AG08395 (cell line): Measurements from ENCODE around the gene PGAP6.
"Not testable (repeated sequence)": the region's sequence is repeated elsewhere in the genome, so short reads cannot be mapped to it uniquely, and the experiment has no call there.

ENCODE experiments used
- DNase-seq: peaks from one replicate; pipeline ENCODE4 v3.0.0; 2012; ENCODE audit warnings: mixed read lengths, low spot score

Gene PGAP6

DNA sequence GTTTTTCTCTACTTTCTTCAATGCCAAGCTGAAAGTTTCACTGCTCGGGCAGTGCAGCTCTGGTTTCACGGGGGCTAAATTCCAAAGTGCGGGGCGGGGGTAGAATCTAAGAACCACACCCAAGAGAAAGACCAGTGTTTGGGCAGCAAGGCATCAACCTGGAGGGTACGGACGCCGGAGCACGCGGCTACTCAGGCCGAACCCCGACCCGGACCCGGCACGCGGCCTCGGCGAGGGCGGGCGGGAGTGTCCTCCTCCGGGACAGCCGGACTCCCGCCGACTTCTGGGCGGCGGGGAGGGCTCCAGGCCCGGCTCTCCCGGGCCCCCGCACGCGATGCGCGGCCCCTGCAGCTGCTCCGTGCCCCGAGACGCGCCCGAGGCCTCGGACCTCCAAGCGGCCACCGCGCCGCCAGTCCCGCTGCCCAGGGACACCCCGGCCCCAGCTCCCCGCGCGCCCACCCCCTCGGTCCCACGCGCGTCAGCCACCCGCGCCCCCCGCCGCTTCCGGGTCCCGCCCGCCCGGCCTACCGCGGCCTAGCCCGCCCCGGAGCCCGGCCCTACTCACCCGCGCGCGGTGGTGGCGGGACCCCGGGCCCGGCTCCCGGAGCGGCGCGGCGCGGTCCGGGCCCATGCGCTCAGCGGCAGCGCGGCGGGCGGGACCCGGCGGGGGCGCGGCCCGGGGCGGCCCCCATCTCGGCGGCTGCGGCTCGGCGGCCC is 29.8 kb downstream of the PGAP6 start:
- DNase-seq, result peak; percentile 35

- no peak for DNase-seq
These were observed 31.6 kb downstream of the PGAP6 start for GRCh38 chr16:350203-350602.

DNA sequence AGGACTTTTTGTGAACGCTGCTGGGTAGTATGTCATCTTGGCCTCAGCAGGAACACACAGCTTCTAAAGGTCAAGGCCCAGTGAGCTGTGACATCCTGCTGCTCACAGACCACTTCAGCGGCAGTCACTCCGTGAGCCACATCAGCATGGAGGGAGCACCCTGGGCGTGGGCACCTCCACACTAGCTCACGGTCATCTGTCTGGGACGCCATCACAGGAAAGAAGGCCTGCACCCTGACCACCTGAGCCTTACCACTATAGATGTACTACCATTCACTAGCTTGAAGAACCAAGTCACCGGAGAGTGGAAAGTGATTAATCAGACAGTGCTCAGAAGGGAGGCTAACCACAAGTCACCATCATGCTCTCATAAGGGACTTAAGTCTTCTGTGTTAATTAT is 32.6 kb downstream of the PGAP6 start:
- DNase-seq, result no peak

- DNase-seq, result not testable (repeated sequence)
These were observed 33.3 kb downstream of the PGAP6 start for GRCh38 chr16:348495-348894.

DNA sequence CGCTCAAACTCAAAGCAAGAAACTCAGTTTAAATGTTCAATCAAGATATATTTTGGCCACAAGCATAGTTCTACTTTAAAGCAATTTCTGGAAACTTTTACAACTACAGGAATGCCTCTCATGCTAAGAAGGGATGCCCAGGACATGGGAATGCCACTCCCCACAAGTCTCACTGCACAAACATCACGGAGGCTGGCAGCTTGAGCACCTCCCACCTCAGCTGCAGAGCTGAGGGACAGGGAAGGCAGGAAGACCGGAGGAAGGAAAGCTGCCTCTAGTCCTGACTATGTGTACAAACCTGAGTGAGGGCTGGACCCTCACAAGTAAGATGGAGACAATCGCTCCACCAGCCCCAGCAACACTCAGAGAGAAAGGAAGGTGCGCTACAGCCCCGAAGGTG is 34.6 kb downstream of the PGAP6 start:
- no peak for DNase-seq

- DNase-seq, result no peak
These were observed 35.2 kb downstream of the PGAP6 start for GRCh38 chr16:346587-346986.

DNA sequence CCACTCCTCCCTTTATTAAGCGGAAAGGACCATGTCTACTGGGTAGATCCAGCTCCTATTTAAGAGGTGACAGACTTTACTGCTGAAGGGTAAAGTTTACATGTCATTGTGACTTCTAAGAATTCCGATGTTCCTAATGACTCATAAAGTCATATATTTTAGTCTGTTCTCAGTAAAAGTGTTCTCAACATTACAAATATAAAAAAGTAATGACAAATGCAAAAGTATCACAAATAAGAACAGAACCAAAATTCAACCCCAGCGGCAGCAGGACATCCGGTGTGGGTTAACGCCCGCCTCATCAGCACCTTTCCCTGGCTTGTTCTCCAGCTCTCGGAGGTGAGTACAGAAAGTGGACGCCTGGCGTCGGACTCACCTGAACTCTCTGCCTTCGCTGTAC is 36.0 kb downstream of the PGAP6 start:
- DNase-seq, result no peak

DNA sequence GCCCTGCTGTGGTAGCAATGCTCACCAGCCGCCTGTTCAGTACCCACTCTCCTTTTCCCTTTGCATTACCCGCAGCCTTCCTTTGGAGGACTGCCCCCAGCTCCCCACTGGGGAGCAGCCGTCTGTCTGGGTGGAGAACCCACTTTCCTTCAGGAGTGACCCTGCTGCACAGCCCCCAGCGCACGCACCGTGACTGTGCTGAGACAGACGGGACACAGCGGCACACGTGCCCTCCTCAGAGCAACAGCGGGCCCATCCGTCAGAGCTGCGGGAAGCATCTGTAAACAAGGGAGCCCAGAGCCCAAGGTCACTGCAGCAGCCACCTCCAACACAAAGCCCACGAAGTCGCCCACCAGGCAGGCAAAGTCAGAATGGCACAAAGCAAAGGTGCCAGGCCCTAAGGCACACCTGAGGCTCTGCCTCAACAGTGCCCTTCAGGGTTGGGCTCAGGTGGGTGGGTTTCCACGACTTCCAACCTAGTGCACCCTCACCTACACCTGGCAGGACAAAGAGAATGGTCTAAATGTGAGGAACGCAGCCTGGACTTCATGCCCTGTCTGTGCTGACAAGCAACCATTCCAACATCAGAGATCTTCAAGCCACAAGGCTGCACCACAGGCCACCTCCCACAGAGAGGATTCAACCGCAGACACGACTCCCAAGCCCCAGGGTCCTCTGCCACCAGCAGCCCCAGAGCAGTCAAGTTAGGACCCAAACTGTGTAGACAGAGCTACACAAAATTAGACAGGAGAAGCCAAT is 39.1 kb downstream of the PGAP6 start:
- DNase-seq, result no peak

GRCh38 chr16:341974-342336 is 39.8 kb downstream of the PGAP6 start:
- not testable (repeated sequence) for DNase-seq

GRCh38 chr16:341095-341973 is 40.4 kb downstream of the PGAP6 start:
- not testable (repeated sequence) for DNase-seq

- DNase-seq, result no peak
These were observed 41.2 kb downstream of the PGAP6 start for GRCh38 chr16:340370-341091.

- DNase-seq, result no peak
These were observed 42.1 kb downstream of the PGAP6 start for GRCh38 chr16:339680-340079.

DNA sequence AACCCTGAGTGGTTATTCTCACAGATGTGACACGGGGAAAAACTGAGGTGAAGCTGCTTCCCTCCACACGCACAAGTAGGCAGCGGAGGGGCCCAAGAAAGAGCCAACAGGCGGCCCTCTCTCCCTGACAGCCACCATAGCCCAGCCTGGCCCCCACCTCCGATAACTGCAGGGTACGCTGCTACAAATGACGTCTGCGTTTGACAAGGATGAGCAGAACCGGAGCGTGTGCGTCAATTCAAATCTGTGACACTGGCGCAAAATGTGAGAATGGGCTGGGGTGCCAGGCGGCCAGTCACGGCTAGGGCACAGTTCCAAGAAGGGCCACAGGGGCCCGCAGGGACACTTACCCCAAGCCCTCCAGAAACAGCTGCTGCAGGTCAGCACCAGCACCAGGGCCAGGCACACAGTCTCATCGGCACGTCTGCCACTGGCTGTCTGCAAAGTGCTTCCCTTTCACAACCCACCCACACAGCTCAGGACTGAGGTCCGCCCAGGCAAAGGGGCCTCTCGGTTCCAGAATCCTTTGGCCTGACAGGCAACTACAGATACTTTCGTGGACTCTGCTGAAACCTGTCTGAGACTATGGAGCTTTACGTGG is 43.7 kb downstream of the PGAP6 start:
- no peak for DNase-seq

GRCh38 chr16:337437-337836 is 44.3 kb downstream of the PGAP6 start:
- DNase-seq, result no peak

DNA sequence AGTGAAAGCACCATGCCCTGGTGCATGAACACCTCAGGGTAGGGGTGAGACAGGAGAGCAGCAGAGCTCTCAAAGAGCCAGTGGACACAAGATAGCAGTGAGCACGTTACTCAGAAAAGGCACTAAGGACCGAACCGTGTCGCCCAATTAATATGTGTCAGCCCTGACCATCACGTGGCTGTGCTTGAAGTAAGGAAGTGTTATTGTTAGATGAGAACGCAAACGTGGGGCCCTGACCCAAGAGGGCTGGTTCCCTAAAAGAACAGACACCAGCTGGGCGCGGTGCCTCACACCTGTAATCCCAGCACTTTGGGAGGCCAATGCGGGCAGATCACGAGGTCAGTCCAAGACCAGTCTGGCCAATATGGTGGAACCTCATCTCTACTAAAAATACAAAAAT is 45.5 kb downstream of the PGAP6 start:
- no peak for DNase-seq

- not testable (repeated sequence) for DNase-seq
These were observed 46.7 kb downstream of the PGAP6 start for GRCh38 chr16:334861-335632.

DNA sequence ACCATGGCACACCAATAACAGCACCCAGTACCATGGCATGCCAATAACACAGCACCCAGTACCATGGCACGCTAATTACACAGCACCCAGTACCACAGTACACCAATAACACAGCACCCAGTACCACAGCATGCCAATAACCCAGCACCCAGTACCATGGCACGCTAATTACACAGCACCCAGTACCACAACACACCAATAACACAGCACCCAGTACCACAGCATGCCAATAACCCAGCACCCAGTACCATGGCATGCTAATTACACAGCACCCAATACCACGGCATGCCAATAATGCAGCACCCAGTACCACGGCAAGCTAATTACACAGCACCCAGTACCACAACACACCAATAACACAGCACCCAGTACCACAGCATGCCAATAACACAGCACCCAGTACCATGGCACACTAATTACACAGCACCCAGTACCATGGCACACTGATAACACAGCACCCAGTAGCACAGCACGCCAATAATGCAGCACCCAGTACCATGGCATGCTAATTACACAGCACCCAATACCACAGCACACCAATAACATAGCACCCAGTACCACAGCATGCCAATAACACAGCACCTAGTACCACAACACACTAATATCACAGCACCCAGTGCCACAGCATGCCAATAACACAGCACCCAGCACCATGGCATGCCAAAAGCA is 47.5 kb downstream of the PGAP6 start:
- DNase-seq, result not testable (repeated sequence)

- no peak for DNase-seq
These were observed 48.2 kb downstream of the PGAP6 start for GRCh38 chr16:333406-334094.

DNA sequence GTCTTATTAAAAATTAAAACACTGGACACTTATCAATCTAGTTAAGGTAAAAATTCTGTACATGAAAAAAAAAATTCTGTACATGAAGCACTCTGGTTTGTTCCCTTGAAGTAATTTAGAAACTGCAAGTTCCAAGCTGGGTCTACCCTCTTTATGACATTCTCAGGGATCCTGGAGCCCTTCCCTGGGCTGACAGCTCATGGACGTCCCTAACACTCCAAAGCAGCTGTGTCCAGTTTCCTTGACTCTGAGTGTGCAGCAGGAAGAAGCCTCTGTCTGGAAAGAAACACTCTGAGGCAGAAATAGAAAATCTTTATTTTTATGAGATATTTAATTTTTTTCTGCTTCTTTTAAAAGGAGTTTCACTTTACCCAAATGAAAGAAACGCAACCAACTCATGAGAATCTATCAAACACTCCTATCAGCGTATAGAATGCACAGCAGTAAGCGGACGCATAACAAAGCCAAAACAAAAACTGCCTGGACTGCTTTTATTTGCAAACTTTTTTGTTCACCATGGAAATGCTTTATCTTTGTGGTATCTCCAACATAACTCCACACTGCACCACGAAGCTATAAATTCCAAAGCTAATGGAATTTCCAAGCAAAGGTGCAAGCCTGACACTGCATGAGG is 50.5 kb downstream of the PGAP6 start:
- peak; percentile 67 for DNase-seq
